Uterus (tissue), 4 donors: ENCODE results near the gene IZUMO1R. TPM values are rescaled to one million over a fixed set of nuclear protein-coding genes. Genes with fewer than 3 reads are reported as not detected.

Source experiments
- DNase-seq, 2 donors: peaks; one replicate each; pipeline ENCODE4 v3.0.0-alpha.2; 2019 to 2020
- H3K27ac ChIP-seq, 2 donors: fragments of 200-600 bp; sonication (generic); 1 replicate in 1 of 2; 2 replicates in 1 of 2; pipeline ENCODE4 v1.5.1; 2016 to 2018
- H3K27me3 ChIP-seq, 2 donors: fragments of 200-600 bp; sonication (generic); one replicate each; pipeline ENCODE4 v1.5.1; 2018 to 2019; ENCODE audit warnings: control low read depth in 1 of 2
- H3K36me3 ChIP-seq, 2 donors: fragments of 200-600 bp; sonication (generic); one replicate each; pipeline ENCODE4 v1.5.1; 2019; ENCODE audit warnings: control low read depth in 1 of 2
- H3K4me1 ChIP-seq, 2 donors: fragments of 200-600 bp; sonication (generic); one replicate each; pipeline ENCODE4 v1.5.1; 2018 to 2019; ENCODE audit warnings: control low read depth in 1 of 2
- H3K4me3 ChIP-seq, 2 donors: fragments of 200-600 bp; sonication (generic); 1 replicate in 1 of 2; 2 replicates in 1 of 2; pipeline ENCODE4 v1.5.1; 2018 to 2019; ENCODE audit warnings: mild to moderate bottlenecking in 1 of 2
- H3K9me3 ChIP-seq, 2 donors: fragments of 200-600 bp; sonication (generic); one replicate each; pipeline ENCODE4 v1.5.1; 2019; ENCODE audit warnings: control low read depth in 1 of 2
- CTCF ChIP-seq, 4 experiments: fragments of 200-600 bp in 2 of 4; fragments of 450-650 bp in 2 of 4; sonication (generic) in 2 of 4; IDR thresholded peaks; one replicate each; pipeline ENCODE4 v1.5.1; 2016 to 2019; ENCODE audit warnings: antibody characterized with exemption in 4 of 4, mild to moderate bottlenecking in 2 of 4, moderate library complexity in 1 of 4
- POLR2A ChIP-seq, 2 donors: fragments of 450-650 bp; IDR thresholded peaks; one replicate each; pipeline ENCODE4 v1.6.1; 2016; ENCODE audit warnings: antibody characterized with exemption in 2 of 2, mild to moderate bottlenecking in 1 of 2, moderate library complexity in 1 of 2
- intact Hi-C: fragments of 100-400 bp; cut with DNase I; formaldehyde crosslinking; loops from one replicate; pipeline ENCODE4 v1.15.1; 2023; ENCODE audit warnings: low total_unique reads
- total RNA-seq, 4 donors: library from RNA; depleted of rRNA in 3 of 4; stranded (reverse); fragments of >200 nt in 3 of 4; gene quantifications; one replicate each; pipeline versions ENCODE4 v1.1.0 to v1.2.4, GENCODE V29; 2014 to 2023
- donor health status: DM: yes; HTN: yes; CAD: no.

The IZUMO1R gene
- total RNA-seq, 4 donors from 2014 or later = not detected

GRCh38 chr11:94302776-94303175 is 1.6 kb upstream of the IZUMO1R start:
- no peak for DNase-seq
- no peaks in the 10 kb centered on the region for H3K9me3 ChIP-seq

GRCh38 chr11:94305146-94305545 is 766 bp downstream of the IZUMO1R start:
- no peaks in the 10 kb centered on the region for H3K9me3 ChIP-seq
- no peak overlapping the region for H3K4me3 ChIP-seq
- peak overlapping the region; percentile 57 to 83 for H3K27ac ChIP-seq
- DNase-seq = peak; percentile 35 to 54
- H3K36me3 ChIP-seq = no peaks in the 10 kb centered on the region
- intact Hi-C loops = no loop called here
- TF ChIP-seq POLR2A (IDR thresholded peaks at IDR 0.05) (no peak), CTCF (IDR thresholded peaks at IDR 0.05) (no peak)
- no peaks in the 10 kb centered on the region for H3K27me3 ChIP-seq
- H3K4me1 ChIP-seq = peaks cover 6 to 11% of the 10 kb centered on the region in 2 donors

More at GRCh38 chr11:94302776-94303175, 1.6 kb upstream of the IZUMO1R start:
- intact Hi-C loops = no loop called here
- Histone ChIP-seq H3K36me3 (no peaks in the 10 kb centered on the region), H3K4me1 (peaks cover 6 to 11% of the 10 kb centered on the region in 2 donors), H3K27me3 (no peaks in the 10 kb centered on the region), H3K27ac (no peak overlapping the region), H3K4me3 (no peak overlapping the region)
- TF ChIP-seq CTCF (IDR thresholded peaks at IDR 0.05) = no peak
- TF ChIP-seq POLR2A (IDR thresholded peaks at IDR 0.05) = no peak

- Histone ChIP-seq H3K27ac (no peak overlapping the region), H3K36me3 (no peaks in the 10 kb centered on the region), H3K4me3 (no peak overlapping the region), H3K4me1 (peaks cover 6 to 14% of the 10 kb centered on the region in 2 donors), H3K27me3 (no peaks in the 10 kb centered on the region), H3K9me3 (no peaks in the 10 kb centered on the region)
- intact Hi-C loops = no loop called here
- no peak for DNase-seq
- no peak for TF ChIP-seq POLR2A (IDR thresholded peaks at IDR 0.05)
- TF ChIP-seq CTCF (IDR thresholded peaks at IDR 0.05) = no peak
Measured at GRCh38 chr11:94307101-94307791, 2.9 kb downstream of the IZUMO1R start.

- Histone ChIP-seq H3K27ac (no peak overlapping the region), H3K27me3 (no peaks in the 10 kb centered on the region), H3K4me3 (no peak overlapping the region), H3K36me3 (no peaks in the 10 kb centered on the region), H3K9me3 (no peaks in the 10 kb centered on the region), H3K4me1 (peaks cover 6 to 14% of the 10 kb centered on the region in 2 donors)
- intact Hi-C loops = no loop called here
- no peak for DNase-seq
- TF ChIP-seq CTCF (IDR thresholded peaks at IDR 0.05) = no peak
- TF ChIP-seq POLR2A (IDR thresholded peaks at IDR 0.05) = no peak
Measured at GRCh38 chr11:94308024-94308423, 3.6 kb downstream of the IZUMO1R start.

- intact Hi-C loops = no loop called here
- TF ChIP-seq POLR2A (IDR thresholded peaks at IDR 0.05) (no peak), CTCF (IDR thresholded peaks at IDR 0.05) (no peak)
- Histone ChIP-seq H3K9me3 (no peaks in the 10 kb centered on the region), H3K4me1 (peaks cover 7 to 9% of the 10 kb centered on the region in 2 donors), H3K27me3 (no peaks in the 10 kb centered on the region), H3K27ac (peak overlapping the region; percentile 43 to 48), H3K36me3 (no peaks in the 10 kb centered on the region), H3K4me3 (no peak overlapping the region)
- DNase-seq = no peak
Measured at GRCh38 chr11:94309757-94310156, 5.4 kb downstream of the IZUMO1R start.
